Stimulated activated CD8-positive, alpha-beta memory T cell treated with anti-CD3 and anti-CD28 coated beads, Interleukin-7, amount 100 ng/mL, for 48 hours (primary cell): ENCODE data around the gene EPX.
A peak's percentile ranks its signal among the peaks of the same experiment; 100 is the strongest.

Experiments used
- DNase-seq, 2 donors: peaks; one replicate each; pipeline ENCODE4 v3.0.0-alpha.2; 2020; ENCODE audit warnings: low read depth in 1 of 2; ENCODE audit errors: extremely low read depth in 1 of 2

The EPX gene

DNA sequence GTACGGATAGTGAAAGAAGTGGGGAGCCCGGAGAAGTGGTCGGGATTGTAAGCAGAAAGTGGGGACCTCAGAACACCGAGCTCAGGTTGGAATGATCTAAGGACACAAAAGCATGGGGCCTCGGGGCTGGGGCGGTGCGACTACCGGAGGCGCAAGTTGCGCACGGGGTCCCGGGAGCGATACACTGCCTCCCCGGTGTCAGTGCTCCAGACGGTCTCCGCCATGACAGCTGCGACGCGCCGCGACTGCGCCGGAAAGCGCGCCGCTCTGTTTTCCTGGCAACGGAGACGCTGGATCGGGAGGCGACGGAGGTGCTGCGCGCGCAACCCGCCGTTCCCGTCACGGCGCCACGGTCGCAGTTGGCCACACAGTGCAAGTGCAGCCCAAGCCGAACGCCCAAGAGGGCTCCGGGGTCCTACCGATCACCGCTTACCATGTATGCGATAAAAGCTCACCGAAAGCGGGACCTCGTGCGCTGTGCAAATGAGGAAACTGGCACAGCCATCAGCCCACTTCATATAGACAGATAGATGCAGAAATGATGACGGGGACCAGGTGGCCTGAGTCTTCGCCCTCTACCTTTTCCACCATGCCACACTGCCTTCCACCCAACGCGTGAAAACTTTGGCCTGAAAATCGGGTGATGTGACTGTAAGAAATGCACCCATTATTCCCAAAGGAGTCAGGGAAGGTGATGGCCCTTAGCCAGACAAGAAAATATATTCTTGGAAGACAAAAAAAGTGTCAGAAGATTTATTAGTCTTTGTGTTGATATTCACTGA, 26.7 kb downstream of the EPX start, which contains the start of gene MKS1:
TSS of gene MKS1 (minus strand) at position 249 of the 782 bp plus-strand sequence. CDS start at position 224, 25 bp downstream.
- peak; percentile 92 to 93 for DNase-seq

DNA sequence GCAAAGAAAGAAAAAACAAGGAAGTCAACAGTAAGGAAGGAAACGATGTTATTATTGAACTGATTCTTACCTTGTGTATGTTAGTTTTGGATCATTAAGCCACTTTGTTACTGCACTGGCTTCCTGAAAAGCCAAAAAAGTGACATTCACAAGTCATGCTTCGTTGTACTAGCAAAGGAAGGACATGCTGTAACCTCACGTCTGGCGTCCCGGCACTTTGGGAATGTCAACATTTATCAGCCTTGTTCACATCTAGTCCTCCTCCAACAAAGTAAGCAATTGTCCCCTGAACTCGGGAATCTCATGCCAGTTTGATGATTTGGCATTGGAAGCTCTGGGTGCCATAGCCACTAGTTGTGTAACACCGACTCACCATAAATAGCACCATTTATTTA, 27.3 kb downstream of the EPX start:
- no peak for DNase-seq

DNA sequence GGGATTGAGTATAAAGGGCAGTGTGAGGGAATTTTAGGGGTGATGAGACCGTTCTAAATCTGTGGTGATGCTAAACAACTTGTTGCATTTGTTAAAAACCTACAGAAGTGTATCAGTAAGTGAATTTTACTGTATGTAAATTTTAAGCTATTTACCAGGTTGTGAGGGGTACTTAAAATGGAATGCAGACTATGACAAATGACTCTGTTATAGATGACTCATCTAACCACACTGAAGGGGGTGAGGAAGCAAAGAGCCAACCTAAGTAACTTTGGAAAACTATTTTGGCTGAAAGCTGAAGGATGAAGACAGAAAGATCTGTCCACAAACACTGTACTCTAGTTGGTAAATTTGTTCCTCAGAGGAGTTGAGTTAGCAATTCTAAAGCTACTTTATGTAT, 31.8 kb downstream of the EPX start:
- DNase-seq, result no peak

DNA sequence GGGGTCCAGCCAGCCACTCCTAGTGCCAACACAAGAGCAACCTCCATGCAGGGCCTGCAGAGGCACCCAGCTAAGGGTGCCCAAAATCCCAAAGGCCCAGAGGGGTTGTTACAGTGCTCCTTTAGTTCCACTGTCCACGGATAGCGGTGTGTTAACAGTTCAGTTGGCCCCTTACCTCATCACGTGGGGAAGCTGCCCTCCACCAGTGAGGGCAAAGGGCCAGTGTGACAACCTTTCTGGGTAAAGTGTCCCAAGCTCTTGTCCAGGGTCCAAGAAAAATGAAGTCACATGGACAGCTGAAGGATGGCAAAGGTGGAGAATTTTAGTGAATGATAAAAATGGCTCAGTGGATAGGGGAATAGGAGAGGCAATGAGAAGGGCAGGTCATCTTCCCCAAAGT, 35.2 kb downstream of the EPX start:
- DNase-seq, result no peak

DNA sequence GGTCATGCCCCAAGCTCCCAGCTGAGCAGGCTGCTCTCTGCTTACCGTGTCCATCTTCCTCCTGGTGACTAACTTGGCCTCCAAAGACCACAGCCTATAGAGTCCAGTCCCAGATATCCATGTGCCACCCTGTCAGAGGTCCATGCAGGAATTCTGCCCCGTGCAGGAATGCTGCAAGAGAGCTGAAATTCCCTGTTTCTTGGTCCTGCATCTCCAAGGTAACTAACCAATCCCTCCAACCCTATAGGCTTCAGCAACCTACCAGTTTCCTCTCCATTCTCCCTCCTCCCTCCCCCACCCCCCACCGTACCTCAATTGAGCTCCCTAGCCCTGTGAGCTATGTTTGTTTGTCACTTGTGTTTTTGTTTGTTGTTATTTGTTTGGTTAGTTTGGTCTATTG, 36.2 kb downstream of the EPX start:
- DNase-seq, result no peak

DNA sequence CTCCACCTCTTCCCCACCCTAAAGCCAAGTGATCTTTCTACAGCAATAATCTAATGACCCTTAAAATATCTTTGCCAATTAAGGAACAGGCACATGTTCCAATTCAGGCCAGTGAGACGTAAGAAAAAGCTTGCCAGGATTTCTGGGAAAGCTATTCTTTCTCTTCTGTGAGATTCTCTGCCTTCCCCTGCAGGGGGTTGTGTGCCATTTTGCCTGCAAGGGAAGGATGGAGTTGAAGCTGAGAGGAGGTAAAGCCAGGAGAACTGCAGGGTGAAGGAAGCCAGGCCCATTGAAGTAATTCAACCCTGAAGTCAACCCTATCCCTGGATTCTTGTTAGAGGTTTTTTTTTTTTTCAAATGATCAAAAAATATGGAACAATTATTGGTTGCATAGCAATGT, 36.9 kb downstream of the EPX start:
- DNase-seq, result no peak

DNA sequence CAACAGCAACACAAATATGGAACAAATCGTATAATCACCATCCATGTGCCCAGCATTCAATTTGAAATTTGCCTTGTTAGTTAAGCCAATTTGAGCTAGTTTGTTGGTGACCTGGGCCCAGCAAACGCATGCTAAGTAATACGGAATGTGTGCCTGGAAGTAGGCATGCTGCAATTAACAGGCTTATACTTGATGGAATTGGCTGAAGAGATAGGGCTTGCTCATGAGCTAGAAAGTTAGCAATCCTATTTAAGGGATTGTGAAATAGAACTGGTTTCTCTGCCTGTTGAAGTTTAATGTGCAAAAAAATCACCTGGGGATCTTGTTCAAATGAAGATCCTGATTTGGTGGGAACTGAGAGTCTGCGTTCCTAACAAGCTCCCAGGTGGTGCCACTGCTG, 37.4 kb downstream of the EPX start:
- DNase-seq, result no peak

DNA sequence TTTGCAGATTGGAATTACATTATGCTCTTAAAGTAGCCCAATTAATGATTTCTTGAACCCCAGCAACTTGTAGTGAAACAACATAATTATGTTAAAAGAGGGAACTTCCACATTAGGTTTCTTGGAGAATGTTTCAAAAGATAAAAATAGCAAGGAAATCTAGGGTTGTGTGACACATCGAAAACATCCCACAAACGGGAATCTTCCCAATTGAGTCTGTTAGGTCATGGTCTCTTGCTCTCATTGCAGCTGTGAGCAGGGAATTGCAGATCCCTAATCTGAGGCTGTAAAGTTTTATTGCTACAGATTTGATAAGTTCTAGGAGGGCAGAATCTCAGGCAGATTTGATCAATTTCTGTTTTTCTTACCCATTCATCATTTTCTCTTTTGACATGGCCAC, 39.1 kb downstream of the EPX start:
- DNase-seq, result no peak

DNA sequence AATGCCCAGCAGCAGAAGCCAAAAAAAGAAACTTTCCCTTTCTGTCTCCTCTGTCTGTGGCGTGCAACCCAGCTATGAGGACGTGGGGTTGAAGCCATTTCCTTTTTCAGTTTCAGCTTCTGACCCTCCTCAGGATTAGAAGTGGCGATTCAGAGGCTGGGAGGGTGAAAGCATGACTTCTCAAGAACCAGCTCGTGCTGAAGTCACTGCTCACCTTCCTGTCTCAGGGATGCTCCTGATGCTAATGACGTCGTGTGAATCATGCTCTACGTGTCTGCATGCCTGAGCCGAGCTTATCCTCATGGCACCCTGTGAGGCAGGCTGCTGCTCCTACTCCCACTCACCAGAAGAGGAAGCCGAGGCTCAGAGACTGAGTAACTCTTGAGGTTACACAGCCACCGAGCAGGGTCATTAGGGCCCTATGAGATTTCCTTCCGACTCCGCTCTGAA, 40.2 kb downstream of the EPX start:
- DNase-seq, result peak in 1 of 2 donors; percentile 38

DNA sequence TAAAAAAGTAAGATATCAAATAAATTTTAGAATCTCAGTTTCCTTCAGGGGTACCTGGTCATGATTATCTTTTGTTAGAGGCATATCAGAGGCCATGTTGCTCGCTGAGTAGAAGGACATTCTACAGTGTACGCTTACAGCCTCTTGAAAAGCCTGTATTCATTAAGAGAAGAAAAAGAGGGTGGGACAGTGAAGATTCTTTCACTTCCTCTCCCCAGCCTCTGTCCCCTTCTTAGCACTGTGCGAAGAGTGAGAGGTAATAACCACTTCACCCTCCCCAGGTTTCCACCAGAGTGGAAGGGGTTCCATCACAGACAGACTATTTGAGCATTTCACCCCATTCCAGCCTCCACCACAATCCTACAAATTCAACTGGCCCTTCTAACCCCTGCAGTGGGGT, 41.0 kb downstream of the EPX start:
- no peak for DNase-seq

DNA sequence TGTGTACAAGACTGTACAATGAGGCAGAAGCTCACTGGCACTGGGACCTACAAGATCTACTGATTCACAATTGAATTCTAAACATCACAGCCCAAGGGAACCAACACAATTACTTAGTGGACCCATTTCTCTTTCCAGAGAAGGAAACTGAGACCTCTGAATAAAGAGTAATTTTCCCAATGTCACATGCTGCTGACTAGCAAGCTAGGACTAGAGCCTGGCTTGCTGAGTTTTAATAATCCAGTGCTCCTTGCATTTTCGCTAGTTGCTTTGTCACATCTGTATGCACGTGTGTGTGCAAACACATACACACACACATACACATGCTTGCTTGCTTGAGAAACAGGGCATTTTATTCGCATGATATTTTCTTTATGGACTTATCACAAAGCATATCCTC, 42.0 kb downstream of the EPX start:
- no peak for DNase-seq

DNA sequence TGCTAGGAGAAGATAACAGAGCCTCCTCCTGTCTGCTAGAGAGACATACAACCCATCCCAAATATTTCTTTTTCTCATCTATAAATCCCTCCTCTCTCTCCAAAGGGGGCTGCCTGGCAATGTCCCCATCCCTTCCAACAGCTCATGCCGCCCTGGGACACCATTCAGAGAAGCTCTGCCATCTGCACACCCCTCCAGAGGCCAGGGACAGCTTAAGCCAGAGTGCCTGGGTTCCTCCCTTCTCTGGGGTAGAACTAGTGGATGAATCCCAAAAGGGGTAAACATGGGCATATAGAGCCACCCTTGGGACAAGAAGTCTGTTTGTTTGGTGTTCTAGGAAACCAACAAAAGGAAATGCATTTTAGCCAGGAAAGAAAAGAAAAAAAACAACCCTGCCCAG, 43.3 kb downstream of the EPX start:
- DNase-seq, result no peak

DNA sequence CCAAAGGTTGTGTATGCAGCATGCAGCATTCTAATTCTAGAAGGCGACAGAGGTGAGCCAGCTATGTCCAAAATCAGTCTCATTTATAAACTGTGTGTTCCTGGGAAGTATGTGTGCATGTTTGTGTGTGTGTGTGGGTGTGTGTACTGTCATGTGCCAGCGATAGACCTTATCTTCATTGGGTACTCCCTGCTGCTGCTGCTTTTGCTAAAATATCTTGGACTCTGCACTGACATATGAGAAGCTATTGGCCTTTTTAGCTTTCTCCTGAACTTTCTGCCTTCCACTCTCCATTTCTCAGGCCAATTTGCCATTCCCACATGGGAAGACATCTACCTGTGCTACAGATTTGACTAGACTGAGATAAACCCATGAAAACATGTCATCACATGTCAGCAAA, 43.9 kb downstream of the EPX start:
- no peak for DNase-seq

DNA sequence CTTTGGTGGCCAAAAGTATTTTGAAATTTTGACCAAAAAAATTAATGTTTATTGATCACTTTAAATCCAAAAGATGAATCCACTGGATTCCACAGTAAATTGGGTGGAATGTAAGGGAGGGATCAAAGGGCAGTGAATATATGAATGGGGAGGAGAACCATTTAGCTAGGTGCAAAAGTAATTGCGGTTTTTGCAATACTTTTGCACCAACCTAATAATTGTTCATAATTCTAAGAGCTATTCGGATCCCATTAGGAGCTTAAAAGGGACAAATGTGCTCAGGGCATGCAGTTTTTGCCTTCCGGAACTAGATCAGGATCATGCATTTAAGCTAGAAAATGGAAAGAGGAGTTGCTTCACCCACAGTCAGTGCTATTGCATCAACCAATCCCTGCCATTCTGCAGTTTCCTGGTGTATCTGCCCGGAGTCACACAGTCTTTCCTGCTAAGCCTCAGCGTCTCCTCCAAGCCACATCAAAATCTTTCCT, 45.7 kb downstream of the EPX start, which contains the start of gene LPO:
TSS of gene LPO (plus strand) at position 438 of the 488 bp plus-strand sequence. CDS start 4,396 bp downstream, outside the sequence.
- DNase-seq, result no peak

DNA sequence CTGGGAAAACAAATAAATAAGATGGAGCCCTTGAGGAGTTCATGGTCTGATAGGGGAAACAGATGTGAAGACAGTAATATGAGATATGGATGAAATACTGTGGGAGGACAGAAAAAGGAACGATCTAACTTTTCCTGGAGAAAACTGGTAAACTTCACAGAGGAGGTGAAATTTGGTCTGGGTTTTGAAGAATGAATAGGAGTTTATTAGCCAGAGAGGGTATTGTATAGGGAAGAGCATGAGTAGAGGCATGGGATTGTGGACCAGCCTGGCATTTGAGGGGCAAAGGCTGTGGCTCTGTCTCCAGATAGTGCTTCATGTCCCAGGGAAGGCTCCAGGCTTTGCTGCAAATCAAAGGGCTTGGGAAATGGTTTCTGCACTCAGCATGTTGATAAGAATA, 47.5 kb downstream of the EPX start:
- no peak for DNase-seq

DNA sequence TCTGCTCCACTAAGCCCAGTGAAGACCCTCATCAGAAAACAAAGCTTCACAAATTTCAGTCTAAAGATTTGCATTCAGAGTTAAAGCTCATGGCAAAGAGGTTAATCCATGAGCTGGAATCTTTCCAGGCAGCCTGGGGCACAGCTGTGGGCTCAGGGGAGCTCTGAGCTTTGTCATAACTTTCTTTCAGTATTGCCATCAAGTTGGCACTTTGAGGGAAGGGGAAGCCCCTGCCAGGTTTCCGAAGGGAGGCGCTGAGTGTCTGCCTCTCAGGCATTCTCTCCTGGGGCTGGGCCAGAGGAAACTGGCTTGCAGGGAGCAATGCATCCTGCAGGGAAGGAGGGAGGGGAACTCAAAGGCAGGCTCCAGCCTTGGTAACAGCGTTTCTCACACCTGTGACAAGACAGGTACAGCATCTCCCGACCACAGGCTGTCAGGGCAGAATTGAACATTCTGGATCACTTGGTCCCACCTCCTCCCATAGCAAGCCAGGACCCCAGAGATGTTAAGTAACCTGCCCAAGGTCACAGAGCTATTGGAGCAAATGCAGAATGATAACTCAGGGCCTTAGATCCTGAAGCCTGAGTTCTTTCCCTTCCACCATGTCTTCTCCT, 49.8 kb downstream of the EPX start:
- peak in 1 of 2 donors; percentile 9 for DNase-seq

DNA sequence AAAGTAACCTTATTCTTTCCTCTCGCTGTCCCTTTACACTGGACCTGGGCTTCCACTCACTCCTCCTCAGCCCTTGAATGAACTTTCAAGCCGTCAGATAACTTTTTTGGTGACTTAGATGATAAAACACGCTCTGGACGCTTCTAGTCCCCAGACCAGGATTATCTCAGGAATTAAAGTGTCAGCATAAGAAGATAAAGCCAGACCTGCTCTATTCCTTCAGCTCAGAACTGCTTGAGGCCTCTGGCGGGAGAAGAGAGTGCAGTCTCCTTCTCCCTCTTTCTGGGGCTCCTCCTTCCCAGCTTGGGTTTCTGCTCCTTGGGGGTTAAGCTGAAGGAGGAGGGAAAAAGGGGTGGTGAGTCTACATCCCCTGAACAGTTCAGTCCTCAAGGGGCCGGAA, 52.4 kb downstream of the EPX start:
- DNase-seq, result no peak

DNA sequence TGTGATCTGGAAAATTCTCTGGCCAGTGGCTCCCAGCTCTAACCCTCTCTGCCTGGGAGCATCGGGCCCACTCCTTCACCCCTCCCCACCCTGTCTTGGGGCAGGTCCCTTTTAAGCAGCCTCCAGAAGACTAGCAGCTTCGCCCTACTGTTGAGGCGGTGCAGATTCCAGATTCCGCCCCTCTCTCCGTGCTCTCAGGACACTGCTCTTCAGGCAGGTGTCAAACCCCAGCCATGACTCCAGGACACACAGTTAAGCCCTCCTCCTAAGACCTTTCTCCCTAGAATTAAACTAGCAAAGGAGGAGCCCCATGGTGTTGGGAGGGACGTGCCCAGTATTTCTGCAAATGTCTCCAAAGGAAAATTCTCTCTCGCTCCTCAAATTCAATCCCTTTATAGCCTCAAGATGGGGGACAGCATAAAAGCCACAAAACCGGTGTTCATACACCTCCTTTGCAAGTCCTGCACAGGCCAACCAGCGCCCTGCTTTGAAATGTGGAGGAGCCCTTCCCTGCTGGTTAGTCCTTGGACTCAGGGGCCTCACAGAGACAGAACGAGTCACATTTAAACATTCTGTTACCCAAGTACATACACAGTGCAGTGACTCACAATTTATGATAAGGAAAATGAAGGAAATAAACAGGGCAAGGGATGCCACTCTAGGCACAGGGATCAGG, 53.0 kb downstream of the EPX start:
- DNase-seq, result no peak

DNA sequence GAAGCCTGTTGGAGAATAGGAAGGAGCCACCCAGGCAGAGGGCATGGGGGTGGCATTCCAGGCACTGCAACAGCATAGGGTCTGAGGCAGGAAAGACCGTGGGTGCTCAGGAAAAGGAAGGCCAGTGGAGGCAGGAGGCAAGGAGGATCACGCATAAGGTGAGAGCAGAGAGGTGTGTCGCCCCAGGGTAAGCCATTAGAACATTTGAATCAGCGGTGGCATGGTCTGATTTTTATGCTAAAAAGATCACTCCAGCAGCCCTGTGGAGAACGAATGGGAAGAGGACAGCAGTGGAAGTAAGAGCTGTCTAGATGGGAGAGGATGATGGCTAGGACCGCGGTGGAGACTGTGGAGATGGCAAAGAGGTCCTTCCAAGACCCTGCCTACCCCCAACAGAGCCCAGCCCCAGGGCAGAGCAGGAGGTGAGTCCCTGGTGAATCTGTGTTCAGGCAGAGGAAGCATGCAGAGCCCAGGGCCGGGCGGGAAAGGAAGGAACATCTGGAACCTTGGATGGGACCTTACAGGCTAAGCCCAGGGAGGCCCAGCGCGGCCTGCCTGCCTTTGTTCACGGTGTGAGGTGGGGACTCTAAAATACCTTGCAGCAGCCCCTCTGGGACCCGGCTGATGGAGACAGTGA, 53.7 kb downstream of the EPX start:
- no peak for DNase-seq

DNA sequence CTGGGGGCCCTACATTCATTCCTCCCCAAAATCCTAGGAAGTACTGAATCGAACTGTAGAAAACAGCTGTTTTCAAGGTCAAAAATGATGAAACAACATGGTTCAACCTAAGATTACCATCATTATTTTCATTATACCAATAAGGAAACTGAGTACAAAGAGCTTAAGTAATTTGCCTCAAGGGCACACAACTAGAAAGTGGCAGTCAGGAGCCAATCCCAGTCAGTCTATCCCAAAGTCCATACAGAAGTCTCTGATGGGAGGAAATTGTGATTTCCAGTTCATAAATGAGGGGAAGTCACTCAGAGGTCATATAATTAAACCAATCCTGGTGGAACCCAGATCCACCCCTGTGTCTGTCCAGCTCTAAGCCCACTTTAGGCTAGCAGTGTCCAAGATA, 54.3 kb downstream of the EPX start:
- no peak for DNase-seq
